ENCODE measurements around the gene CRYGN. TPM values are rescaled to one million over a fixed set of nuclear protein-coding genes. Genes with fewer than 3 reads are reported as not detected.

Gene CRYGN
- total RNA-seq, 1 donor from 2014 or later, result not detected

- no peak for TF ChIP-seq CTCF (IDR thresholded peaks at IDR 0.05)
- Mint-ChIP-seq H3K4me3 (no peak overlapping the region), H3K36me3 (ENCODE audit: low read depth) (no peaks in the 10 kb centered on the region), H3K27ac (no peak overlapping the region), H3K9me3 (peaks cover 2% of the 10 kb centered on the region), H3K4me1 (no peaks in the 10 kb centered on the region), H3K27me3 (peaks cover 3% of the 10 kb centered on the region)
- no peak for ATAC-seq (ENCODE audit: low read depth)
- CTCF ChIA-PET, result no interaction called here
- intact Hi-C loops (cut with micrococcal nuclease), result no loop called here
- DNase-seq, result no peak
- POLR2A ChIA-PET, result no interaction called here
Measured at GRCh38 chr7:151457534-151457933, 17.6 kb upstream of the CRYGN start.

GRCh38 chr7:151456782-151457181 lies 16.8 kb upstream of the CRYGN start:
- no peaks in the 10 kb centered on the region for H3K36me3 Mint-ChIP-seq (ENCODE audit: low read depth)
- peaks cover 2% of the 10 kb centered on the region for H3K9me3 Mint-ChIP-seq
- CTCF ChIA-PET, result no interaction called here
- no peak overlapping the region for H3K27ac Mint-ChIP-seq
- H3K4me1 Mint-ChIP-seq, result no peaks in the 10 kb centered on the region
- intact Hi-C loops (cut with micrococcal nuclease), result no loop called here
- TF ChIP-seq CTCF (IDR thresholded peaks at IDR 0.05), result no peak
- H3K4me3 Mint-ChIP-seq, result no peak overlapping the region
- no peak for DNase-seq
- peaks cover 3% of the 10 kb centered on the region for H3K27me3 Mint-ChIP-seq
- no peak for ATAC-seq (ENCODE audit: low read depth)
- POLR2A ChIA-PET, result no interaction called here

- intact Hi-C loops (cut with micrococcal nuclease), result no loop called here
- no peak for TF ChIP-seq CTCF (IDR thresholded peaks at IDR 0.05)
- no peaks in the 10 kb centered on the region for H3K4me1 Mint-ChIP-seq
- no peak overlapping the region for H3K4me3 Mint-ChIP-seq
- ChIA-PET POLR2A (no interaction called here), CTCF (no interaction called here)
- DNase-seq, result no peak
- H3K9me3 Mint-ChIP-seq, result no peaks in the 10 kb centered on the region
- no peak for ATAC-seq (ENCODE audit: low read depth)
- no peak overlapping the region for H3K27ac Mint-ChIP-seq
- no peaks in the 10 kb centered on the region for H3K36me3 Mint-ChIP-seq (ENCODE audit: low read depth)
- peaks cover 3% of the 10 kb centered on the region for H3K27me3 Mint-ChIP-seq
Measured at GRCh38 chr7:151456276-151456675, 16.3 kb upstream of the CRYGN start.

- ChIA-PET CTCF (no interaction called here), POLR2A (no interaction called here)
- no peaks in the 10 kb centered on the region for H3K4me1 Mint-ChIP-seq
- ATAC-seq (ENCODE audit: low read depth) (no peak), DNase-seq (no peak)
- no peaks in the 10 kb centered on the region for H3K36me3 Mint-ChIP-seq (ENCODE audit: low read depth)
- peaks cover 3% of the 10 kb centered on the region for H3K27me3 Mint-ChIP-seq
- no peak for TF ChIP-seq CTCF (IDR thresholded peaks at IDR 0.05)
- H3K4me3 Mint-ChIP-seq, result no peak overlapping the region
- no peak overlapping the region for H3K27ac Mint-ChIP-seq
- no peaks in the 10 kb centered on the region for H3K9me3 Mint-ChIP-seq
- intact Hi-C loops (cut with micrococcal nuclease), result no loop called here
Measured at GRCh38 chr7:151455690-151456089, 15.7 kb upstream of the CRYGN start.

- Mint-ChIP-seq H3K27me3 (peaks cover 3% of the 10 kb centered on the region), H3K27ac (no peak overlapping the region), H3K36me3 (ENCODE audit: low read depth) (no peaks in the 10 kb centered on the region), H3K4me1 (no peaks in the 10 kb centered on the region), H3K4me3 (no peak overlapping the region), H3K9me3 (no peaks in the 10 kb centered on the region)
- ChIA-PET POLR2A (no interaction called here), CTCF (no interaction called here)
- ATAC-seq (ENCODE audit: low read depth), result no peak
- intact Hi-C loops (cut with micrococcal nuclease), result no loop called here
- DNase-seq, result no peak
- no peak for TF ChIP-seq CTCF (IDR thresholded peaks at IDR 0.05)
Measured at GRCh38 chr7:151454932-151455530, 15.1 kb upstream of the CRYGN start.
